ENCODE data around the gene ITGA2B.
"Not testable (repeated sequence)": the region's sequence is repeated elsewhere in the genome, so short reads cannot be mapped to it uniquely, and the experiment has no call there.

The ITGA2B gene

DNA sequence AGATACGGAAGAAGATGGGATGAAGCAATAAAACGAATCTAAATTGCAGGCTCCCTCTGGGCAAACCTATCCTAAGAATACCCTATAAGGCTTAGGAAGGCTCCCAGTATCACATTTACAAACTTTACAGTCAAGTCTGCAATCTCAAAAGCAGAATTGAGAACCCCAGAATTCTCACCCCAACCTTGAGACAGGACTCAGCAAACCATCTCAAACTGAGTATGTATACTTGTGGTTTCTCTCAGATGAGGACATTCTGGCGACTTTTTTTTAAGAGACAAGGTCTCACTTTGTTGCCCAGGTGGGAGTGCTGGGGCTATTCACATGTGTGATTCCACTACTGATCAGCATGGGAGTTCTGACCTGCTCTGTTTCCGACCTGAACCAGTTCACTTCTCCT, 19.3 kb upstream of the ITGA2B start:
- Histone ChIP-seq H3K36me3 (ENCODE audit: control insufficient read depth, insufficient read depth, low read length, severe bottlenecking) (peaks cover 15% of the 10 kb centered on the region), H3K9me3 (ENCODE audit: control insufficient read depth, low read length) (no peaks in the 10 kb centered on the region), H3K4me1 (ENCODE audit: control insufficient read depth, insufficient read depth, low read length) (peaks cover 6% of the 10 kb centered on the region), H3K9ac (ENCODE audit: low read length) (no peak overlapping the region), H3K27me3 (replicated peaks; ENCODE audit: control insufficient read depth, insufficient read depth, low read length) (no peaks in the 10 kb centered on the region), H3K4me3 (ENCODE audit: low read length) (no peak overlapping the region)
- DNase-seq (ENCODE audit: low read depth): no peak

DNA sequence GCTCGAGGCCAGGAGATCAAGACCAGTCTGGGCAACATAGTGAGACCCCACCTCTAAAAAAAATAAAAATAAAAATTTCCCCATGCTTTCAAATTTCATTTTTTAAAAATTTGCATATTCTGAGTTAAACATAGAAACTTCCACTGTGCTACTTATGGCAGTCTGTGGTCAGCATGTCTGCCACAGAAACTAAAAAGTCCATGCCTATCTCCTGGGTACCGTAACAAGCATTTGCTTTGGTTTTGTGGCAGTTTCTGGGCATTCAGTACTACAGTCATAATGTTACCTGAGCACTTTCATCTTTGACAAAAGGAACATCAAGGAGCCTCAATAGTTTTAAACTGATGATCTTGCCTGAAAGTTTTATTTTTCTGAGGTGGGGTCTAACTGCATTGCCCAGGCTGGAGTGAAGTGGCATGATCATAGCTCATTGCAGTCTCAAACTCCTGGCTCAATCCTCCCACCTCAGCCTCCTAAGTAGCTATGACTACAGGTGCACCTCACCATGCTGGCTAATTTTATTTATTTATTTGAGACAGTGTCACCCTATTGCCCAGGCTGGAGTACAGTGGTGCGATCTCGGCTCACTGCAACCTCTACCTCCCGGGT, 13.2 kb upstream of the ITGA2B start:
- Histone ChIP-seq H3K36me3 (ENCODE audit: control insufficient read depth, insufficient read depth, low read length, severe bottlenecking) (peaks cover 61% of the 10 kb centered on the region), H3K4me1 (ENCODE audit: control insufficient read depth, insufficient read depth, low read length) (peaks cover 6% of the 10 kb centered on the region), H3K4me3 (ENCODE audit: low read length) (no peak overlapping the region), H3K9ac (ENCODE audit: low read length) (no peak overlapping the region), H3K27me3 (replicated peaks; ENCODE audit: control insufficient read depth, insufficient read depth, low read length) (no peaks in the 10 kb centered on the region), H3K9me3 (ENCODE audit: control insufficient read depth, low read length) (no peaks in the 10 kb centered on the region)
- DNase-seq (ENCODE audit: low read depth): no peak

DNA sequence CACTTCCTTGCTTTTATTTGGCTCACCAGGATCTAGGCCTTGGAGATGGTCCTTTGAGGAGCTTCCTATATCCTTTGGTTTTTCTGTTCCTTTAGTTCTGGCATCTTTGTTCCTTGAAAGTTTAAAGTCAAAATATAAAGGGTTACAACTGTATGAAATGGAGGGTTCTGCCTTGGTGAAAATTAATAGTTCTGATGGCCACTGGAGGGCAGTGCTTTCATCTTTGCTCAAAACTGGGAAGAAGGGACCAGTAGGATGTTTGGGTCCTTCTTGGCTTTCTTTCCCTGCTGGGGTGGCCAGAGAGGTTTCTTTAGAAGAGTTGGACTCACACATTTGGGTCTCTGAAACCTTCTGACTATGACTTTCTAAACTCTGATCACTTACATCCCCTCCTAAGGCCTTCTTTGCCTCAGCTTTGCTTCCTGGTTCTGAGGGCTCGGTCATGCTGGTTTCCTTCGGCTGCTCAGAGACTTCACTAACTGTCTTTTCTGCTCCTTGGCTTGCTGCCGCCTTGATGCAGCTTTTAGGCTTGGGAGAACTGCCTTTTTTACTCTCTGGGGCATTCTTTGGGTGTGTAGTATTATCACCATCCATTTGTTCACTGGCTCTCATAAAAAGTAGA, 10.9 kb upstream of the ITGA2B start:
- Histone ChIP-seq H3K4me3 (ENCODE audit: low read length) (no peak overlapping the region), H3K9ac (ENCODE audit: low read length) (no peak overlapping the region), H3K27me3 (replicated peaks; ENCODE audit: control insufficient read depth, insufficient read depth, low read length) (no peaks in the 10 kb centered on the region), H3K4me1 (ENCODE audit: control insufficient read depth, insufficient read depth, low read length) (no peaks in the 10 kb centered on the region), H3K9me3 (ENCODE audit: control insufficient read depth, low read length) (no peaks in the 10 kb centered on the region), H3K36me3 (ENCODE audit: control insufficient read depth, insufficient read depth, low read length, severe bottlenecking) (peaks cover 76% of the 10 kb centered on the region)
- DNase-seq (ENCODE audit: low read depth): peak; percentile 60

DNA sequence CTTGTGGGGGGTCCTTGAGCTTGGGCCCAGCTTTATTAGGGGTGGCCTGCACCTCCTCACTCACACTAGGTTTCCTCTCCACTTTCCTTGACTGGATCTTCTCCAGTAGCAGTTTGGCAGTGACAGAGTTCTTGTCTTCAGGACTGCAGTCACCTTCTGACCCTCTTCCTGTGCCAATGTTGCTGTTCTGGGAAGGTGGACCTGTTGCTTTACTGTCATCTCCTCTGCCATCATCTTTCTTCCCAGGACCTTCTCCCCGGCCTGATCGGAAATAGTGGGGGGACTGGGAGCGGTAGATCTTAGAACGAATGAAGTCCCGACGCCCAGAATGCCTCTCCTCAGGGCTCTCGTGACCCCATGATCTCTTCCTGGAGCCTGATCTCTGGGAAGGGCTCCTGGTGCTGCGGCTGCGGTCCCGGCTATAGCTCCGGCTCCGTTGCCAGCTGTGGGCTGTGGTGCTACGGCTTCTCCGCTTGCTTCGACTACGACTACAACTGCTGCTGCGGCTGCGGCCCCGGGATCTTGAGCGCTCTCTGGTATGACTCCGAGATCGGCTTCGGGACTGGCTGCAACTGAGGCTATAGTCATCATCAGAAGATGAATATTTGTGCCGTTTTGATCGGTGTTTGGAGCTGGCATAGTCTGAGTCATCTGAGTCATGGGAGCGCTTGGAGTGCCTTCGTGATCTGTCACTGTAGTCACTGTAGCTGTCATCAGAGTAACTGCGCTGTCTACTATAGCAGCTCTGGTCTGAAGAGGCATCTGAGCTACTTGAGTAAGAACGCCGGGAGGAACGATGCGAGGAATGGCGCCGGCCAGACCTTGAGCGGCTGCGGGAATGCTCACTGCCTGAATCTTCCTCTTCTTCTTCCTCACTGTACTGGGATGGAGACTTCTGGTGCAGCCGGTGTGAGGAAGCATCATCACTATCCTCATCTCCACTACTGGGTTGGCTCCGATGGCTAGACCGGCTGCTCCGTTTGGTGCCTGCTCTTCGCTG, 9.5 kb upstream of the ITGA2B start:
- Histone ChIP-seq H3K9me3 (ENCODE audit: control insufficient read depth, low read length) (no peaks in the 10 kb centered on the region), H3K4me3 (ENCODE audit: low read length) (no peak overlapping the region), H3K36me3 (ENCODE audit: control insufficient read depth, insufficient read depth, low read length, severe bottlenecking) (peaks cover 67% of the 10 kb centered on the region), H3K9ac (ENCODE audit: low read length) (no peak overlapping the region), H3K4me1 (ENCODE audit: control insufficient read depth, insufficient read depth, low read length) (no peaks in the 10 kb centered on the region), H3K27me3 (replicated peaks; ENCODE audit: control insufficient read depth, insufficient read depth, low read length) (no peaks in the 10 kb centered on the region)
- no peak for DNase-seq (ENCODE audit: low read depth)

DNA sequence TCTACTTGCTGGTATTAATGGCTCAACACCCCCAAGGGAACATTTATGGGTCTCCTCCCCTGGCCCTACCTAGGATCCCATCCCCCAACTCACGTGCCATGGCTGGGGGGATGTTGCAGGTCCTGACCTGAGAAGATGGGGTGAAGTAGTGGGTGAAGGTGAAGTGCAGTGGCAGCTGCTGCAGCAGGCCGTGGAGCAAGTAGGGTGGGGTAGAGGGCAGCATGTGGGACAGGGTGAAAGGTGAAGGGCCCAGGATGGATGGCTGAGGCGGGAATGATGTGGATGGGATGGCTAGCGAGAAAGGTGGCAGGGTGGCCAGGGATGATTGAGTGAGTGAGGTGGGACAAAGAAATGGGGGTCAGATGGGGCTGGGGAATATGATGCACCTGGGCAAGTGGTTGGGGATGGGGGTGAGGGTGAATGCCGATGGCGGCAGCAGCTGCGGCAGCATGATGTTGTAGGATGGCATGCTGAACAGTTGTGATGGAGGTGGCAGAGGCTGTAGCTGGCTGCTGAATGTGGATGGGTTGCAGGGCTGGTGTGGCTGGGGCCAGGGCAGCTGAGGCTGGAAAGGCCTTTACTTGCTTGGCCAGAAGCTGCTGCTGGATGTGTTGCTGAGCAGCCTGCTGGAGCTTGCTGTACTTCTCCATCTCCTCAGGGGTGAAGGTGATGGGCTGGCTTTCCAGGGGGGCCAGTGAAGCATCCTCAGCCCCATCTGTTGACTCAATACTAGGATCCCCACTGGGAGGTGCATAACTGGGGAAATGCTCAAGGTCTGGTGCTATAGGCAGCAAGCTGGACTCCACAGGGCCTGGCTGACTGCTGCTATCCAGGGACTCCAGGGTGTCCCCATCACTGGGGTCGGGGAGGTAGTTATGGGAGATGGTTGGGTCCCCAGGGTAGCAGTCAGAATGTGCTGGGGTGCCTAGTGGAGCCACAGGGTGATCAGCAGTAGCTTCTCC, 8.3 kb upstream of the ITGA2B start:
- no peaks in the 10 kb centered on the region for H3K9me3 ChIP-seq (ENCODE audit: control insufficient read depth, low read length)
- H3K36me3 ChIP-seq (ENCODE audit: control insufficient read depth, insufficient read depth, low read length, severe bottlenecking): peaks cover 63% of the 10 kb centered on the region
- H3K4me3 ChIP-seq (ENCODE audit: low read length): no peak overlapping the region
- no peak for DNase-seq (ENCODE audit: low read depth)
- H3K4me1 ChIP-seq (ENCODE audit: control insufficient read depth, insufficient read depth, low read length): no peaks in the 10 kb centered on the region
- H3K9ac ChIP-seq (ENCODE audit: low read length): no peak overlapping the region
- no peaks in the 10 kb centered on the region for H3K27me3 ChIP-seq (replicated peaks; ENCODE audit: control insufficient read depth, insufficient read depth, low read length)

DNA sequence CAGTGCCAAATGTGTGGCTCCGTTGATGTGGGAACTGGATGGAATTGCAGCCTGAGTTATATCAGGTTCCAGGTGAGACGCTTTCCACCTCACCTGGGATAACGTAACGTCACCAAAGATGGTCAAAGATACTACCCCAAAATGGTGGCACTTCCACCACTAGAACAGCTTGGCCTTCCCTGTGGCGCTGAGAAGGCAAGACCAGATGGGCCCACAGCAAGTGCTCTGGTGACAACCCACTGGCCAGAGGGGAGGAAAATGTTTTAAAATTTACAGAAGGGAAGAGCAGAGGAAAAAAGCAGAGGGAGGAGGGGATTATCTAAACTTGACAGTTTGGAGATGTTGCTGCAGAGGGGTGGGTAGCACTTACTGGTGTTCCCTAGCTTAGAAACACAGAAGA, 7.5 kb upstream of the ITGA2B start:
- DNase-seq (ENCODE audit: low read depth): no peak
- Histone ChIP-seq H3K4me1 (ENCODE audit: control insufficient read depth, insufficient read depth, low read length) (no peaks in the 10 kb centered on the region), H3K4me3 (ENCODE audit: low read length) (no peak overlapping the region), H3K36me3 (ENCODE audit: control insufficient read depth, insufficient read depth, low read length, severe bottlenecking) (peaks cover 56% of the 10 kb centered on the region), H3K27me3 (replicated peaks; ENCODE audit: control insufficient read depth, insufficient read depth, low read length) (no peaks in the 10 kb centered on the region), H3K9me3 (ENCODE audit: control insufficient read depth, low read length) (no peaks in the 10 kb centered on the region), H3K9ac (ENCODE audit: low read length) (no peak overlapping the region)

DNA sequence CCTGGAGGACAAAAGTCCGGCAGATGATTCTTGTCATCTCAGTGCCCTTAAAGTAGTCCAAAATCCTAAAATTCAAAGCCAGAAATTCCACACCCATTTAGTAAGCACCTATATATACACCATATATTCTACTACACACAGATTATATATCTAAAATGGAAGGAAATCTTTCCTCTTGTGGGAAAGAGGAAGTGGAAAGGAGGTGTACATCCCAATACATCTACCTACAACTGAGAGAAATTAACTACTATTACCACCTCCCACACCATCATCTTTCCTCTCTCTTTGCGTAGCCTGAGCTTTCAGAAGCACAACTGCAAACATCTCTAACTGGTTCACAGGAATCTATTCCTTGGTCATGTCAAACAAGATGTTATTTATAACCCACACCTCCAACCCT, 5.4 kb upstream of the ITGA2B start:
- H3K9ac ChIP-seq (ENCODE audit: low read length): no peak overlapping the region
- H3K4me1 ChIP-seq (ENCODE audit: control insufficient read depth, insufficient read depth, low read length): no peaks in the 10 kb centered on the region
- no peak overlapping the region for H3K4me3 ChIP-seq (ENCODE audit: low read length)
- no peaks in the 10 kb centered on the region for H3K27me3 ChIP-seq (replicated peaks; ENCODE audit: control insufficient read depth, insufficient read depth, low read length)
- no peaks in the 10 kb centered on the region for H3K9me3 ChIP-seq (ENCODE audit: control insufficient read depth, low read length)
- DNase-seq (ENCODE audit: low read depth): no peak
- peaks cover 37% of the 10 kb centered on the region for H3K36me3 ChIP-seq (ENCODE audit: control insufficient read depth, insufficient read depth, low read length, severe bottlenecking)

DNA sequence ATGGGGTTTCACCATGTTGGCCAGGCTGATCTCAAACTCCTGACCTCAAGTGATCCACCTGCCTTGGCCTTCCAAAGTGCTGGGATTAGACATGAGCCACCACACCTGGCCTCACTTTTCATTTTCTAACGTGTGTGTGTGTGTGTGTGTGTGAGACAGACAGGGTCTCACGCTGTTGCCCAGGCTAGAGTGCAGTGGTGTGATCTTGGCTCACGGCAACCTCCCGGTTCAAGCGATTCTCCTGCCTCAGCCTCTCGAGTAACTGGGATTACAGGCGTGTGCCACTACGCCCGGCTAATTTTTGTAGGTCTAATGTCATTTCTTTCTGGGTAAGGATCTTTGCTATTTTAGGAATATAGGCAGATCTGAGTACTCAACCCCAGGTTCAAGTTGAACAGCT, 4.7 kb upstream of the ITGA2B start:
- peaks cover 30% of the 10 kb centered on the region for H3K36me3 ChIP-seq (ENCODE audit: control insufficient read depth, insufficient read depth, low read length, severe bottlenecking)
- H3K9ac ChIP-seq (ENCODE audit: low read length); H3K27me3 ChIP-seq (replicated peaks; ENCODE audit: control insufficient read depth, insufficient read depth, low read length); H3K9me3 ChIP-seq (ENCODE audit: control insufficient read depth, low read length); DNase-seq (ENCODE audit: low read depth); H3K4me3 ChIP-seq (ENCODE audit: low read length); H3K4me1 ChIP-seq (ENCODE audit: control insufficient read depth, insufficient read depth, low read length): not testable (repeated sequence)

DNA sequence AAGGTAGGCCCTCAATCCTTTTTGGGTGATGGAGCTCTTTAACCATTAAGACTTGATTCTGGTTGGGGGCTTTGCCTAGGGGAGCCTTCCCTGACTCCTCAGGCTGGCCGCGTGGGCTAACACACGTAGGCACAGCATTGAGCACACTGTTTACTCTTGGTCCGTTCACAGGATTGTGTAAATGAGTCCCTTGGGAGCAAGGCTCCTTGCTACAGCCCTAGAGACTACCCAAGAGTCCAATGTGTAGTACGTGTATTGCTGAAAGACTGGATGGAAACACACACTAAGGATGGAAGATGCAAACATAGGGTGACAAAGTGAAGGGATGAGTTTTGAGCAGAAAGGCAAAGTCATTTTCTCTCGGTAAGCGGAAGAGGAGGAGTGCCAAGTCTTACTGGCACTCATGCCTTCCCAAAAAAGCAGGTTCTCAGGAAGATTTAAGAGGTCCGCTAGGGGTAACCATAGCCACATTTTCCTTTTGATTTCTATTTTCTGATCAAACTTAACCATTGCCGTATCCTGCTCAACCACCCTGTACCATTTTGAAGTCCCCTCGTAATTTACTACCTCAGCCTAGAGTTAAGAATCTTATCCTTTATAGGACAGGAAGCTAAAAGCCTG, 911 bp upstream of the ITGA2B start:
- H3K27me3 ChIP-seq (replicated peaks; ENCODE audit: control insufficient read depth, insufficient read depth, low read length): peaks cover 2% of the 10 kb centered on the region
- no peak for DNase-seq (ENCODE audit: low read depth)
- H3K9ac ChIP-seq (ENCODE audit: low read length): no peak overlapping the region
- H3K36me3 ChIP-seq (ENCODE audit: control insufficient read depth, insufficient read depth, low read length, severe bottlenecking): no peaks in the 10 kb centered on the region
- H3K4me3 ChIP-seq (ENCODE audit: low read length): no peak overlapping the region
- H3K9me3 ChIP-seq (ENCODE audit: control insufficient read depth, low read length): no peaks in the 10 kb centered on the region
- H3K4me1 ChIP-seq (ENCODE audit: control insufficient read depth, insufficient read depth, low read length): no peaks in the 10 kb centered on the region

DNA sequence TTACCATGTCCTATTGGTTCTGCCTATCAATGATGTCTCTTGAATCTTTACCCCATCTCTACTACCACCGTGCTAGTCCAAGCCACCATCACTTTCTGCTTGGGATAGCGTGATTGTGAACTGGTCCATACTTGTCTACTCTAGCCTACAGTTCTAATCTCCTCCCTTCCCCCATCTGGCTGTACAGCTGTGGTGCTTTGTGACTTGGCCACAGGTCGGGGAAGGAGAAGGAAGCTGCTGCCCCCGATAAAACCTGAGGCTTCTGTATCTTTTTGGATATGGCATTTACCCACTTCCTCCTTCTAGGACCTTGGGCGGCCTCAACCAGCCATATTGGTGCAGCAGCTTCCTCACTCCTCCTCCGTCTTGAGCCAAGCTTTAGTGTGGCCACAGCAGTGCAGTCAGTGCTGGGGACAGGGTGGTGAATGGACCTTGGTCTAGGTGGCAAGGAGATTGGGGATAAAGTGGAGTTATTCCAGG, 314 bp upstream of the ITGA2B start:
- Histone ChIP-seq H3K4me3 (ENCODE audit: low read length) (no peak overlapping the region), H3K9me3 (ENCODE audit: control insufficient read depth, low read length) (no peaks in the 10 kb centered on the region), H3K36me3 (ENCODE audit: control insufficient read depth, insufficient read depth, low read length, severe bottlenecking) (no peaks in the 10 kb centered on the region), H3K27me3 (replicated peaks; ENCODE audit: control insufficient read depth, insufficient read depth, low read length) (peaks cover 3% of the 10 kb centered on the region), H3K9ac (ENCODE audit: low read length) (no peak overlapping the region), H3K4me1 (ENCODE audit: control insufficient read depth, insufficient read depth, low read length) (no peaks in the 10 kb centered on the region)
- DNase-seq (ENCODE audit: low read depth): no peak

Measured in adipocyte (in vitro differentiated cells).